ENCODE measurements around the gene ATF6. TPM values are rescaled to one million over a fixed set of nuclear protein-coding genes. Genes with fewer than 3 reads are reported as not detected.
"Not testable (repeated sequence)": the region's sequence is repeated elsewhere in the genome, so short reads cannot be mapped to it uniquely, and the experiment has no call there.

ATF6 gene
- total RNA-seq, 1 donor from 2014 or later: 27.7 TPM

- H3K4me1 Mint-ChIP-seq; DNase-seq; intact Hi-C loops (cut with micrococcal nuclease); H3K27me3 Mint-ChIP-seq; H3K9me3 Mint-ChIP-seq; H3K4me3 Mint-ChIP-seq; H3K27ac Mint-ChIP-seq: not testable (repeated sequence)
- peaks cover 52% of the 10 kb centered on the region for H3K36me3 Mint-ChIP-seq (ENCODE audit: low read depth)
These were observed 43.1 kb downstream of the ATF6 start for GRCh38 chr1:161809202-161809601.

GRCh38 chr1:161809656-161810055, 43.5 kb downstream of the ATF6 start:
- H3K9me3 Mint-ChIP-seq; H3K27ac Mint-ChIP-seq; intact Hi-C loops (cut with micrococcal nuclease); H3K27me3 Mint-ChIP-seq; H3K4me1 Mint-ChIP-seq; H3K4me3 Mint-ChIP-seq; DNase-seq: not testable (repeated sequence)
- peaks cover 51% of the 10 kb centered on the region for H3K36me3 Mint-ChIP-seq (ENCODE audit: low read depth)

GRCh38 chr1:161810780-161811179, 44.7 kb downstream of the ATF6 start:
- intact Hi-C loops (cut with micrococcal nuclease): no loop called here
- Mint-ChIP-seq H3K27ac (no peak overlapping the region), H3K4me1 (peaks cover 4% of the 10 kb centered on the region), H3K27me3 (no peaks in the 10 kb centered on the region), H3K9me3 (peaks cover 9% of the 10 kb centered on the region), H3K4me3 (no peak overlapping the region), H3K36me3 (ENCODE audit: low read depth) (peaks cover 53% of the 10 kb centered on the region)
- DNase-seq: no peak

- intact Hi-C loops (cut with micrococcal nuclease): no loop called here
- DNase-seq: no peak
- H3K4me3 Mint-ChIP-seq: no peak overlapping the region
- H3K9me3 Mint-ChIP-seq: no peaks in the 10 kb centered on the region
- H3K36me3 Mint-ChIP-seq (ENCODE audit: low read depth): peaks cover 38% of the 10 kb centered on the region
- peaks cover 2% of the 10 kb centered on the region for H3K4me1 Mint-ChIP-seq
- H3K27me3 Mint-ChIP-seq: no peaks in the 10 kb centered on the region
- H3K27ac Mint-ChIP-seq: no peak overlapping the region
These were observed 50.1 kb downstream of the ATF6 start for GRCh38 chr1:161816201-161816600.

GRCh38 chr1:161817176-161817730, 51.1 kb downstream of the ATF6 start:
- Mint-ChIP-seq H3K9me3 (no peaks in the 10 kb centered on the region), H3K4me3 (no peak overlapping the region), H3K27me3 (no peaks in the 10 kb centered on the region), H3K4me1 (peaks cover 2% of the 10 kb centered on the region), H3K27ac (no peak overlapping the region), H3K36me3 (ENCODE audit: low read depth) (peaks cover 42% of the 10 kb centered on the region)
- intact Hi-C loops (cut with micrococcal nuclease): no loop called here
- no peak for DNase-seq

GRCh38 chr1:161820914-161821313, 54.8 kb downstream of the ATF6 start:
- intact Hi-C loops (cut with micrococcal nuclease): no loop called here
- DNase-seq: no peak
- H3K27me3 Mint-ChIP-seq: no peaks in the 10 kb centered on the region
- no peaks in the 10 kb centered on the region for H3K4me1 Mint-ChIP-seq
- no peak overlapping the region for H3K27ac Mint-ChIP-seq
- peaks cover 41% of the 10 kb centered on the region for H3K36me3 Mint-ChIP-seq (ENCODE audit: low read depth)
- no peak overlapping the region for H3K4me3 Mint-ChIP-seq
- no peaks in the 10 kb centered on the region for H3K9me3 Mint-ChIP-seq

GRCh38 chr1:161824618-161825017, 58.5 kb downstream of the ATF6 start:
- intact Hi-C loops (cut with micrococcal nuclease): no loop called here
- H3K36me3 Mint-ChIP-seq (ENCODE audit: low read depth): peaks cover 55% of the 10 kb centered on the region

GRCh38 chr1:161825831-161826230, 59.7 kb downstream of the ATF6 start:
- H3K9me3 Mint-ChIP-seq: peaks cover 10% of the 10 kb centered on the region
- no peak overlapping the region for H3K4me3 Mint-ChIP-seq
- peaks cover 59% of the 10 kb centered on the region for H3K36me3 Mint-ChIP-seq (ENCODE audit: low read depth)
- intact Hi-C loops (cut with micrococcal nuclease): no loop called here
- no peak for DNase-seq
- H3K27me3 Mint-ChIP-seq: no peaks in the 10 kb centered on the region
- H3K4me1 Mint-ChIP-seq: no peaks in the 10 kb centered on the region
- H3K27ac Mint-ChIP-seq: no peak overlapping the region

More at GRCh38 chr1:161824618-161825017, 58.5 kb downstream of the ATF6 start:
- H3K27me3 Mint-ChIP-seq: no peaks in the 10 kb centered on the region
- no peak overlapping the region for H3K27ac Mint-ChIP-seq
- no peak for DNase-seq
- H3K9me3 Mint-ChIP-seq: peaks cover 10% of the 10 kb centered on the region
- H3K4me1 Mint-ChIP-seq: no peaks in the 10 kb centered on the region
- no peak overlapping the region for H3K4me3 Mint-ChIP-seq

- H3K27me3 Mint-ChIP-seq: no peaks in the 10 kb centered on the region
- DNase-seq: no peak
- no peak overlapping the region for H3K4me3 Mint-ChIP-seq
- H3K36me3 Mint-ChIP-seq (ENCODE audit: low read depth): peaks cover 60% of the 10 kb centered on the region
- H3K9me3 Mint-ChIP-seq: peaks cover 10% of the 10 kb centered on the region
- H3K27ac Mint-ChIP-seq: no peak overlapping the region
- no peaks in the 10 kb centered on the region for H3K4me1 Mint-ChIP-seq
- intact Hi-C loops (cut with micrococcal nuclease): no loop called here
These were observed 60.4 kb downstream of the ATF6 start for GRCh38 chr1:161826478-161826877.

GRCh38 chr1:161827786-161828185, 61.7 kb downstream of the ATF6 start:
- no peaks in the 10 kb centered on the region for H3K4me1 Mint-ChIP-seq
- H3K27me3 Mint-ChIP-seq: no peaks in the 10 kb centered on the region
- no peak overlapping the region for H3K27ac Mint-ChIP-seq
- intact Hi-C loops (cut with micrococcal nuclease): no loop called here
- peaks cover 54% of the 10 kb centered on the region for H3K36me3 Mint-ChIP-seq (ENCODE audit: low read depth)
- H3K9me3 Mint-ChIP-seq: peaks cover 10% of the 10 kb centered on the region
- DNase-seq: no peak
- H3K4me3 Mint-ChIP-seq: no peak overlapping the region

- H3K4me3 Mint-ChIP-seq; intact Hi-C loops (cut with micrococcal nuclease); H3K27me3 Mint-ChIP-seq; DNase-seq; H3K27ac Mint-ChIP-seq; H3K4me1 Mint-ChIP-seq: not testable (repeated sequence)
- H3K9me3 Mint-ChIP-seq: peaks cover 17% of the 10 kb centered on the region
- H3K36me3 Mint-ChIP-seq (ENCODE audit: low read depth): peaks cover 49% of the 10 kb centered on the region
These were observed 66.3 kb downstream of the ATF6 start for GRCh38 chr1:161832299-161832907.

- no peak overlapping the region for H3K4me3 Mint-ChIP-seq
- peaks cover 7% of the 10 kb centered on the region for H3K9me3 Mint-ChIP-seq
- DNase-seq: no peak
- H3K4me1 Mint-ChIP-seq: no peaks in the 10 kb centered on the region
- no peaks in the 10 kb centered on the region for H3K27me3 Mint-ChIP-seq
- intact Hi-C loops (cut with micrococcal nuclease): no loop called here
- peaks cover 44% of the 10 kb centered on the region for H3K36me3 Mint-ChIP-seq (ENCODE audit: low read depth)
- no peak overlapping the region for H3K27ac Mint-ChIP-seq
These were observed 68.9 kb downstream of the ATF6 start for GRCh38 chr1:161834967-161835550.

GRCh38 chr1:161836018-161836417, 69.9 kb downstream of the ATF6 start:
- Mint-ChIP-seq H3K9me3 (peaks cover 7% of the 10 kb centered on the region), H3K36me3 (ENCODE audit: low read depth) (peaks cover 40% of the 10 kb centered on the region), H3K4me3 (no peak overlapping the region), H3K27me3 (no peaks in the 10 kb centered on the region), H3K27ac (no peak overlapping the region), H3K4me1 (no peaks in the 10 kb centered on the region)
- DNase-seq: no peak
- intact Hi-C loops (cut with micrococcal nuclease): no loop called here

GRCh38 chr1:161838362-161838761, 72.2 kb downstream of the ATF6 start:
- peaks cover 2% of the 10 kb centered on the region for H3K4me1 Mint-ChIP-seq
- H3K27me3 Mint-ChIP-seq: no peaks in the 10 kb centered on the region
- H3K27ac Mint-ChIP-seq: no peak overlapping the region
- H3K36me3 Mint-ChIP-seq (ENCODE audit: low read depth): peaks cover 44% of the 10 kb centered on the region
- peaks cover 6% of the 10 kb centered on the region for H3K9me3 Mint-ChIP-seq
- H3K4me3 Mint-ChIP-seq: no peak overlapping the region
- intact Hi-C loops (cut with micrococcal nuclease): no loop called here
- no peak for DNase-seq
